ENCODE measurements around the gene CCDC18.
A peak's percentile ranks its signal among the peaks of the same experiment; 100 is the strongest.
"Not testable (repeated sequence)": the region's sequence is repeated elsewhere in the genome, so short reads cannot be mapped to it uniquely, and the experiment has no call there.

CCDC18 gene

DNA sequence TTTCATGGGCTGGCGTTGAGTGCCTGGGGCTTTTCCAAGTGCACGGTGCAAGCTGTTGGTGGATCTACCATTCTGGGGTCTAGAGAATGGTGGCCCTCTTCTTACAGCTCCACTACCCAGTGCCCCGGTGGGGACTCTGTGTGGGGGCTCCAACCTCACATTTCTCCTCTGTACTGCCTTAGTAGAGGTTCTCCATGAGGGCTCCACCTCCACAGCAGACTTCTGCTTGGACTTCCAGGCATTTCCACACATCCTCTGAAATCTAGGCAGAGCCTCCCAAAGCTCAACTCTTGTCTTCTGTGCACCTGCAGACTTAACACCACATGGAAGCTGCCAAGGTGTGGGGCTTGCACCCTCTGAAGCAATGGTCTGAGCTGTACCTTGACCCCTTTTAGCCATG, 82.1 kb downstream of the CCDC18 start:
- H3K27ac ChIP-seq: no peak overlapping the region
- no peak for TF ChIP-seq ZFX (IDR thresholded peaks at IDR 0.05; ENCODE audit: borderline replicate concordance)
- TF ChIP-seq, protein P1, sequence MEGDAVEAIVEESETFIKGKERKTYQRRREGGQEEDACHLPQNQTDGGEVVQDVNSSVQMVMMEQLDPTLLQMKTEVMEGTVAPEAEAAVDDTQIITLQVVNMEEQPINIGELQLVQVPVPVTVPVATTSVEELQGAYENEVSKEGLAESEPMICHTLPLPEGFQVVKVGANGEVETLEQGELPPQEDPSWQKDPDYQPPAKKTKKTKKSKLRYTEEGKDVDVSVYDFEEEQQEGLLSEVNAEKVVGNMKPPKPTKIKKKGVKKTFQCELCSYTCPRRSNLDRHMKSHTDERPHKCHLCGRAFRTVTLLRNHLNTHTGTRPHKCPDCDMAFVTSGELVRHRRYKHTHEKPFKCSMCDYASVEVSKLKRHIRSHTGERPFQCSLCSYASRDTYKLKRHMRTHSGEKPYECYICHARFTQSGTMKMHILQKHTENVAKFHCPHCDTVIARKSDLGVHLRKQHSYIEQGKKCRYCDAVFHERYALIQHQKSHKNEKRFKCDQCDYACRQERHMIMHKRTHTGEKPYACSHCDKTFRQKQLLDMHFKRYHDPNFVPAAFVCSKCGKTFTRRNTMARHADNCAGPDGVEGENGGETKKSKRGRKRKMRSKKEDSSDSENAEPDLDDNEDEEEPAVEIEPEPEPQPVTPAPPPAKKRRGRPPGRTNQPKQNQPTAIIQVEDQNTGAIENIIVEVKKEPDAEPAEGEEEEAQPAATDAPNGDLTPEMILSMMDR (IDR thresholded peaks at IDR 0.05): no peak

DNA sequence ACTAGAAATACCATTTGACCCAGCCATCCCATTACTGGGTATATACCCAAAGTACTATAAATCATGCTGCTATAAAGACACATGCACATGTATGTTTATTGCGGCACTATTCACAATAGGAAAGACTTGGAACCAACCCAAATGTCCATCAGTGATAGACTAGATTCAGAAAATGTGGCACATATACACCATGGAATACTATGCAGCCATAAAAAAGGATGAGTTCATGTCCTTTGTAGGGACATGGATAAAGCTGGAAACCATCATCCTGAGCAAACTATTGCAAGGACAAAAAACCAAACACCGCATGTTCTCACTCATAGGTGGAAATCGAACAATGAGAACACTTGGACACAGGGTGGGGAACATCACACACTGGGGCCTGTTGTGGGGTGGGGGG, 88.4 kb downstream of the CCDC18 start:
- not testable (repeated sequence) for H3K27ac ChIP-seq

DNA sequence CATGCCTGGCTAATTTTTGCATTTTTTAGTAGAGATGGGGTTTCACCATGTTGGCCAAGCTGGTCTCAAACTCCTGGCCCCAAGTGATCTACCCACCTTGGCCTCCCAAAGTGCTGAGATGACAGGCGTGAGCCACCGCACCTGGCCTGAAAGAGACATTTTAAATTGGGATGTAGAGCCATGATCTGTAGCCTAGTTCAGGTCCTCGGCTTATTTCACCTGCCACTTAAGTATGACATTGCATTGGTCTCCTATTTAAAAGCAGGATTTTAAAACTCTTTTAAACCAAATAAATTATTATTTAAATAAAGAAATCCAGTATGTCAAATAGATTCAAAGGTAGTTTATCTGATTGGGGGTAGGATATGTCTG, 94.7 kb downstream of the CCDC18 start:
- H3K27ac ChIP-seq: peak overlapping the region; percentile 75

DNA sequence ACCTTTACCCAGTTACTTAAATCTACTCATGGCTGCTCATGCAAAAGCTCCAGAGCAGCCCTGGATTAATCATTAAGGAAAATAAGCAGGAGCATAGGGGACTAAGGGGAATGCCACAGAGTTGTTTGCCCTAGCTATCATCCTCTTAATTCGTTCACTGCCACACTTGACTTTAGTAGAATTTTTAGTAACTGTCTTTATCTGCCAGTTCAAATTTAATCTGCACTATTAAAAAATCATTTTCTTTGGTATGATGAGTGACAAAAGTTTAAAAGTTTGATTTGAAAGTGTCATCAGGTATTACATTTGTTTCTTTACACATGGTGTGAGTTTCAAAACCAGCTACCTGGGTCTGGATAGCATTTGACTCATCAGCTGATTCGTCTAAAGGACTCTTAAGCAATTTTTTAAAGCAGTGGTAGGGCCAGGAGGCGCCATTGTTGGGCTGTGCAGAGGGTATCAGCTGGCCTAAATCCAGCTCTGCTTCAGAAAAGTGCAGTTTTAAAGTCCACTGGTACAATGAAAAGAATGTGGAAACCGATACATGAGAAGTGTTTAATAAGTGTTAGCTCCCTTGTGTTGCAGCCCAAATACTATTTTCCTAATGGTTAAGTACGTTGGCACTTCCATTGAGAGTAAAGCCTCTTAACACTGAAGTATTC, 95.2 kb downstream of the CCDC18 start:
- peak overlapping the region; percentile 75 for H3K27ac ChIP-seq
- TF ChIP-seq, protein P1 (IDR thresholded peaks at IDR 0.05): no peak
- TF ChIP-seq ZFX (IDR thresholded peaks at IDR 0.05; ENCODE audit: borderline replicate concordance): no peak

DNA sequence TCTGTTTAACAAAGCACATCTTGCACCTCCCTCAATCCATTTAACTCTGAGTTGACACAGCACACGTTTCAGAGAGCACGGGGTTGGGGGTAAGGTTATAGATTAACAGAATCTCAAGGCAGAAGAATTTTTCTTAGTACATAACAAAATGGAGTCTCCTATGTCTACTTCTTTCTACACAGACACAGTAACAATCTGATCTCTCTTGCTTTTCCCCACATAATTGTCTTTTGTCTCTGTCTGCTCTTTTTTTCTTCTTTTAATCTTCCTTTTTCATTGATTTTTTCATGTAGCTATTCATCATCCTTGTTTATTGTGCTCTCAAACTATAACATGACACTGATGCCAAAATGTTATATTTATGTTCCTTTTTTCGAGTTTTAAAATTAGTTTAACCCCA, 97.0 kb downstream of the CCDC18 start:
- H3K27ac ChIP-seq: peak overlapping the region; percentile 75

DNA sequence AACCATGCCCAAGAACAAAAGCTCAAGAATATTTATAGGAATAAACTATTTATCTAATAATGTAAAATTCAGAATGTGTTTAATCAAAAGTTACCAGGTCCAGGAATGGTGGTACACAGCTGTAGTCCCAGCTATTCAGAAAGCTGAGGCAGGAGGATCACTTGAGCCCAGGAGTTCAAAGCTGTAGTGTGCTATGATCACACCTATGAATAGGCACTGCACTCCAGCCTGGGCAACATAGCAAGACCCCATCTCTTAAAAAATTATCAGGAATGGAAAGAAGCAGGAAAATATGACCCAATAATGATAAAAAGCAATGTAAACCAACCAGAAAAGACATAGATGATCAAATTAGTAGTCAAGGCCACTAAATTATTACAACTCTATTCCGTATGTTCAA, 103.0 kb downstream of the CCDC18 start:
- H3K27ac ChIP-seq: no peak overlapping the region
- TF ChIP-seq ZFX (IDR thresholded peaks at IDR 0.05; ENCODE audit: borderline replicate concordance): no peak
- TF ChIP-seq, protein P1 (IDR thresholded peaks at IDR 0.05): no peak

DNA sequence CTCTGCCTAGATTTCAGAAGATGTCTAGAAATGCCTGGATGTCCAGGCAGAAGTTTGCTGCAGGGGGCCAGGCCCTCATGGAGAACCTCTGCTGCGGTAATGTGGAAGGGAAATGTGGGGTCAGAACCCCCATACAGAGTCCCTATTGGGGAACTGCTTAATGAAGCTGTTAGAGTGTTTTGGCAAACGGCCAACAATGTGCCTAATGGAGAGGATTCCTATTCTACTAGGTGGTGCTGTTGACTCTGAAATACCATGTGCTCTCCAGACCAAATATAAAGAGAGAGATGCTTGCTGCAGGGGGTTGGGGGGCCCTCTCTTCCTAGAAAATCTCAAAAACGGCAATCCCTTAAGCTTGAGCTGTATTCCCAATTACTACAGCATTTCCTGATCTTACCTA, 108.0 kb downstream of the CCDC18 start:
- H3K27ac ChIP-seq: no peak overlapping the region
- TF ChIP-seq, protein P1 (IDR thresholded peaks at IDR 0.05): no peak
- no peak for TF ChIP-seq ZFX (IDR thresholded peaks at IDR 0.05; ENCODE audit: borderline replicate concordance)

DNA sequence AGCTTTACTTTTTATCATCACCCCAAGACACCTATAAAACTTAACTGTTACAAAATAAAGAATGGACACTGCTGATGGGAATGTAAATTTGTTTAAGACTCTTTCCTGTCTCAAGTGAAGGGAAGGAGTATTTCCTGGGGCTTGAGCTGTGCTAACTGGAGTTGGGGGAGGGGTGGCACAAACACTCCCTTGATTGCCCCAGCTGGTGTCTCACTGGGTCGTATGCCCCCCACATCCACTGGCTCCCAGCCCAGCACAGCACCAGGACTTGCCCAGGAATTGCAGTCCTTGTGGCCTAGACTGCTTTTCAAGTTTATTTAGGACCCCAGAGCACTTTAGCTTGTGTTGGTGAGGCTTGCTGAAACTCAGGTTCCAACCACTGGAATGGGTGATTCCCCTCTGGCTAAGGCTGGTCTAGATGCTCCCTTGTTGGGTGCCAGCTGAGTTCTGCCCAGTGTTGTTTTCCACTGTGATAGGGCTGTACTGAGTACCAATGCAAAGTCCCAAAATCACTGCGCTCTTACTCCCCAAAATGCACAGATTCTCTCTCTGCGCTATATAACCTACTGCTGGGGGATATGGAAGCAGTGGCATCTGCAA, 116.1 kb downstream of the CCDC18 start:
- H3K27ac ChIP-seq: no peak overlapping the region
- TF ChIP-seq ZFX (IDR thresholded peaks at IDR 0.05; ENCODE audit: borderline replicate concordance): no peak
- TF ChIP-seq, protein P1 (IDR thresholded peaks at IDR 0.05): no peak

DNA sequence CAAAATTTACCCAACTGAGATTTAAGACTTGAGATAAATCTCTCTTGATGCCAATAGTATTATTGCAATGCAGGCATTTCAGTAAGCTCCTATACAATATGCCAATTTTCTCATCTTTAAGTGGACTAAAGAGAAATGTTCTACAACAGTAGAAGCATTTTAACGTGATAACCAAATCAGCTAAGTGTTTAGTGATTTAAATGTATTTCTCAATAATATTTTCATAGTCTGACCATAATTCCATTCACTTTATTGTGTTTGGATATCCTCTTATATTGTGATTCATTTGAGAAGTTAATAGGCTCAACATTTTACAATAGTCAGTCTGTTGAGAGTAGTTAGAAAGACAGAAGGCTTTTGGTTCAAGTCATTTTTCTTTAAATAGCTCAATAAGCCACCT, 120.6 kb downstream of the CCDC18 start:
- TF ChIP-seq, protein P1 (IDR thresholded peaks at IDR 0.05): no peak

More for the DNA sequence above, 120.6 kb downstream of the CCDC18 start:
- no peak overlapping the region for H3K27ac ChIP-seq
